Natural killer cell (primary cell): ENCODE data around the gene OGFR. TPM values are rescaled to one million over a fixed set of nuclear protein-coding genes. Genes with fewer than 3 reads are reported as not detected.

ENCODE experiments used
- ATAC-seq, 3 donors: fragments of 150-1000 bp in 2 of 3; fragments of 200-7000 bp in 1 of 3; cut with Tn5 transposase; 1 replicate in 1 of 3; 2 replicates in 2 of 3; pipeline ENCODE4 v1.10.0; 2021; ENCODE audit warnings: mild to moderate bottlenecking in 2 of 3, moderate library complexity in 2 of 3
- DNase-seq, 2 donors: peaks; one replicate each; pipeline versions ENCODE4 v3.0.0 to v3.0.0-alpha.2; 2013 to 2021; ENCODE audit warnings: mixed read lengths in 1 of 2
- H3K27ac ChIP-seq: one replicate; pipeline ENCODE4 v1.5.1; 2013; ENCODE audit warnings: mild to moderate bottlenecking, low read length
- H3K27me3 ChIP-seq: one replicate; pipeline ENCODE4 v1.6.1; 2013; ENCODE audit warnings: low read length; ENCODE audit not compliant: control insufficient read depth, insufficient read depth
- H3K36me3 ChIP-seq: one replicate; pipeline ENCODE4 v1.6.1; 2013; ENCODE audit warnings: low read length; ENCODE audit not compliant: control insufficient read depth, insufficient read depth
- H3K4me1 ChIP-seq: one replicate; pipeline ENCODE4 v1.6.1; 2013; ENCODE audit warnings: low read length; ENCODE audit not compliant: control insufficient read depth, insufficient read depth
- H3K4me3 ChIP-seq: one replicate; pipeline ENCODE4 v1.5.1; 2013; ENCODE audit warnings: low read length
- H3K9me3 ChIP-seq: one replicate; pipeline ENCODE4 v1.6.1; 2013; ENCODE audit warnings: low read length; ENCODE audit not compliant: control insufficient read depth, insufficient read depth
- H3K27ac Mint-ChIP-seq, 2 donors: one replicate each; pipeline ENCODE4 v1.8.0; 2022; ENCODE audit warnings: mild to moderate bottlenecking in 2 of 2, mixed read lengths in 2 of 2, moderate library complexity in 1 of 2
- H3K27me3 Mint-ChIP-seq, 2 donors: one replicate each; pipeline ENCODE4 v1.8.0; 2022; ENCODE audit warnings: low read depth in 2 of 2, mixed read lengths in 2 of 2
- H3K36me3 Mint-ChIP-seq: one replicate; pipeline ENCODE4 v1.8.0; 2022; ENCODE audit warnings: mixed read lengths
- H3K4me1 Mint-ChIP-seq, 2 donors: one replicate each; pipeline ENCODE4 v1.8.0; 2022; ENCODE audit warnings: mixed read lengths in 2 of 2
- H3K4me3 Mint-ChIP-seq: one replicate; pipeline ENCODE4 v1.8.0; 2022; ENCODE audit warnings: mild to moderate bottlenecking, moderate library complexity, mixed read lengths
- H3K9me3 Mint-ChIP-seq, 2 donors: one replicate each; pipeline ENCODE4 v1.8.0; 2022; ENCODE audit warnings: mixed read lengths in 2 of 2
- CTCF ChIP-seq: fragments of 200-600 bp; IDR thresholded peaks from one replicate; pipeline ENCODE4 v1.8.0; 2022; ENCODE audit warnings: antibody characterized with exemption
- WGBS: methylation state at CpG from one replicate; pipeline ENCODE4 v1.1.7; 2013; ENCODE audit warnings: missing lambda C conversion rate; ENCODE audit not compliant: insufficient coverage; 5-methylcytosine and 5-hydroxymethylcytosine counted together
- intact Hi-C: fragments of 100-400 bp; cut with micrococcal nuclease; formaldehyde crosslinking; loops from one replicate; pipeline ENCODE4 v1.14.2; 2022
- total RNA-seq, 4 donors: library from RNA; stranded (reverse); fragments of 120-200 nt in 1 of 4; gene quantifications; one replicate each; pipeline versions ENCODE4 v1.2.3 to v1.2.4, GENCODE V29; 2013 to 2022

Gene OGFR
- total RNA-seq, 3 donors from 2014 or later (not counting 1 experiment from before 2014, with no cell fraction given): 71.0 to 84.0 (median 83.0) TPM

- intact Hi-C loops: no loop called here
- ATAC-seq: no peak
- Histone ChIP-seq H3K27ac (no peak overlapping the region), H3K9me3 (no peaks in the 10 kb centered on the region), H3K4me3 (no peak overlapping the region), H3K4me1 (peaks cover 12% of the 10 kb centered on the region), H3K27me3 (no peaks in the 10 kb centered on the region), H3K36me3 (no peaks in the 10 kb centered on the region)
- Mint-ChIP-seq H3K36me3 (no peaks in the 10 kb centered on the region), H3K9me3 (no peaks in the 10 kb centered on the region), H3K4me1 (peaks cover 0 to 2% of the 10 kb centered on the region in 2 donors), H3K4me3 (no peak overlapping the region), H3K27me3 (no peaks in the 10 kb centered on the region), H3K27ac (no peak overlapping the region)
- TF ChIP-seq CTCF: no peak
- WGBS: 94% methylated on average over 20 of the region's 20 CpGs
- DNase-seq: no peak
Measured at GRCh38 chr20:62770111-62770910, 34.3 kb upstream of the OGFR start.

- Mint-ChIP-seq H3K9me3 (no peaks in the 10 kb centered on the region), H3K27ac (no peak overlapping the region), H3K4me1 (peaks cover 2 to 8% of the 10 kb centered on the region in 2 donors), H3K27me3 (no peaks in the 10 kb centered on the region), H3K36me3 (no peaks in the 10 kb centered on the region), H3K4me3 (no peak overlapping the region)
- no peak for ATAC-seq
- Histone ChIP-seq H3K27ac (no peak overlapping the region), H3K4me1 (peaks cover 18% of the 10 kb centered on the region), H3K36me3 (no peaks in the 10 kb centered on the region), H3K9me3 (no peaks in the 10 kb centered on the region), H3K4me3 (no peak overlapping the region), H3K27me3 (no peaks in the 10 kb centered on the region)
- intact Hi-C loops: no loop called here
- no peak for DNase-seq
- no peak for TF ChIP-seq CTCF
- 84% methylated on average over 14 of the region's 14 CpGs for WGBS
Measured at GRCh38 chr20:62770916-62771315, 33.7 kb upstream of the OGFR start.

GRCh38 chr20:62771396-62772102 is 33.1 kb upstream of the OGFR start:
- Histone ChIP-seq H3K4me1 (peaks cover 24% of the 10 kb centered on the region), H3K36me3 (no peaks in the 10 kb centered on the region), H3K27me3 (no peaks in the 10 kb centered on the region), H3K4me3 (no peak overlapping the region), H3K27ac (no peak overlapping the region), H3K9me3 (no peaks in the 10 kb centered on the region)
- H3K9me3 Mint-ChIP-seq: no peaks in the 10 kb centered on the region
- peaks cover 8 to 15% of the 10 kb centered on the region in 2 donors for H3K4me1 Mint-ChIP-seq
- no peak for DNase-seq
- intact Hi-C loops: no loop called here
- WGBS: 85% methylated on average over 25 of the region's 25 CpGs
- no peak for TF ChIP-seq CTCF
- no peak overlapping the region for H3K27ac Mint-ChIP-seq
- H3K4me3 Mint-ChIP-seq: no peak overlapping the region
- H3K36me3 Mint-ChIP-seq: no peaks in the 10 kb centered on the region
- no peak for ATAC-seq
- no peaks in the 10 kb centered on the region for H3K27me3 Mint-ChIP-seq
